ENCODE data around the gene MSTO1. TPM values are rescaled to one million over a fixed set of nuclear protein-coding genes. Genes with fewer than 3 reads are reported as not detected.
A peak's percentile ranks its signal among the peaks of the same experiment; 100 is the strongest.
"Not testable (repeated sequence)": the region's sequence is repeated elsewhere in the genome, so short reads cannot be mapped to it uniquely, and the experiment has no call there.

The MSTO1 gene
- total RNA-seq, 5 donors from 2014 or later (not counting 1 experiment from before 2014, with no cell fraction given) = 47.6 to 96.2 (median 92.9) TPM

- WGBS (ENCODE audit: insufficient coverage) = 17% methylated on average over 1 of the region's 6 CpGs
- H3K4me1 Mint-ChIP-seq = peaks cover 0 to 3% (median 2%) of the 10 kb centered on the region in 3 donors
- peak in 3 of 4 experiments; percentile 58 to 74 (median 72) for ATAC-seq (replicated peaks in 1 of 4)
- H3K36me3 ChIP-seq (ENCODE audit: control insufficient read depth in 2 of 2, extremely low read depth in 1 of 2, insufficient read depth in 1 of 2, low read length in 1 of 2) = no peaks in the 10 kb centered on the region
- ChIA-PET CTCF (interaction anchor here (0.6 to 1.2 kb wide), 5 partner anchors 28 to 506 kb away, joined by 3 read pairs; no protein-coding TSS in a partner anchor), POLR2A (interaction anchor here in 1 of 2 donors (0.6 kb wide), 1 partner anchor 243 kb away, joined by 3 read pairs; no protein-coding TSS in a partner anchor)
- peak in 13 of 35 experiments; percentile 10 to 78 (median 26) for DNase-seq
- H3K27ac ChIP-seq (ENCODE audit: low read length) = no peak overlapping the region
- no peak overlapping the region for H3K4me3 ChIP-seq (ENCODE audit: control insufficient read depth in 1 of 2, extremely low read depth in 1 of 2, low read length in 1 of 2)
- no peaks in the 10 kb centered on the region for H3K36me3 Mint-ChIP-seq
- no peaks in the 10 kb centered on the region for H3K4me1 ChIP-seq (ENCODE audit: control insufficient read depth in 1 of 2, extremely low read depth in 1 of 2, insufficient read depth in 2 of 2, low read length in 2 of 2)
- H3K4me3 Mint-ChIP-seq = no peak overlapping the region
- no peak overlapping the region for H3K27ac Mint-ChIP-seq
- H3K9me3 Mint-ChIP-seq = no peaks in the 10 kb centered on the region
- no peaks in the 10 kb centered on the region for H3K27me3 ChIP-seq (replicated peaks in 1 of 2; ENCODE audit: control insufficient read depth in 2 of 2, extremely low read depth in 1 of 2, insufficient read depth in 2 of 2, low read length in 1 of 2)
- H3K9me3 ChIP-seq = no peaks in the 10 kb centered on the region
- H3K27me3 Mint-ChIP-seq = no peaks in the 10 kb centered on the region
Observed at GRCh38 chr1:155591770-155592169, 18.2 kb upstream of the MSTO1 start.

- DNase-seq; H3K36me3 Mint-ChIP-seq; H3K4me3 ChIP-seq (ENCODE audit: control insufficient read depth in 1 of 2, extremely low read depth in 1 of 2, low read length in 1 of 2); H3K4me1 ChIP-seq (ENCODE audit: control insufficient read depth in 1 of 2, extremely low read depth in 1 of 2, insufficient read depth in 2 of 2, low read length in 2 of 2); H3K9me3 ChIP-seq; H3K36me3 ChIP-seq (ENCODE audit: control insufficient read depth in 2 of 2, extremely low read depth in 1 of 2, insufficient read depth in 1 of 2, low read length in 1 of 2); H3K27ac Mint-ChIP-seq; H3K9me3 Mint-ChIP-seq; H3K27me3 Mint-ChIP-seq; H3K27me3 ChIP-seq (replicated peaks in 1 of 2; ENCODE audit: control insufficient read depth in 2 of 2, extremely low read depth in 1 of 2, insufficient read depth in 2 of 2, low read length in 1 of 2); H3K4me3 Mint-ChIP-seq; ATAC-seq (replicated peaks in 1 of 4); H3K27ac ChIP-seq (ENCODE audit: low read length): not testable (repeated sequence)
- WGBS (ENCODE audit: insufficient coverage) = no CpG with 5 or more reads among the region's 3 CpGs
- H3K4me1 Mint-ChIP-seq = peaks cover 9 to 13% (median 13%) of the 10 kb centered on the region in 3 donors
- ChIA-PET POLR2A (interaction anchor here in 1 of 2 donors (0.7 kb wide), 1 partner anchor 22 kb away, joined by 5 read pairs; no protein-coding TSS in a partner anchor), CTCF (interaction anchor here in 1 of 2 donors (0.6 to 0.7 kb wide), 2 partner anchors 470 to 1569 kb away, joined by 3 read pairs; no protein-coding TSS in a partner anchor)
Observed at GRCh38 chr1:155595877-155596474, 14.0 kb upstream of the MSTO1 start.

GRCh38 chr1:155596864-155597263 lies 13.2 kb upstream of the MSTO1 start:
- H3K27me3 ChIP-seq (replicated peaks in 1 of 2; ENCODE audit: control insufficient read depth in 2 of 2, extremely low read depth in 1 of 2, insufficient read depth in 2 of 2, low read length in 1 of 2) = no peaks in the 10 kb centered on the region
- no peaks in the 10 kb centered on the region for H3K36me3 Mint-ChIP-seq
- no peak overlapping the region for H3K27ac ChIP-seq (ENCODE audit: low read length)
- no peak overlapping the region for H3K4me3 Mint-ChIP-seq
- H3K4me1 Mint-ChIP-seq = peaks cover 9 to 13% (median 13%) of the 10 kb centered on the region in 3 donors
- H3K36me3 ChIP-seq (ENCODE audit: control insufficient read depth in 2 of 2, extremely low read depth in 1 of 2, insufficient read depth in 1 of 2, low read length in 1 of 2) = no peaks in the 10 kb centered on the region
- ChIA-PET CTCF (no interaction called here), POLR2A (no interaction called here)
- no peak overlapping the region for H3K4me3 ChIP-seq (ENCODE audit: control insufficient read depth in 1 of 2, extremely low read depth in 1 of 2, low read length in 1 of 2)
- no peak overlapping the region for H3K27ac Mint-ChIP-seq
- H3K27me3 Mint-ChIP-seq = peaks cover 0 to 1% of the 10 kb centered on the region in 2 donors
- H3K9me3 ChIP-seq = no peaks in the 10 kb centered on the region
- no peak for DNase-seq
- H3K9me3 Mint-ChIP-seq = no peaks in the 10 kb centered on the region
- ATAC-seq (replicated peaks in 1 of 4) = no peak
- WGBS (ENCODE audit: insufficient coverage) = 100% methylated on average over 3 of the region's 5 CpGs
- peaks cover under 1 to 4% of the 10 kb centered on the region in 2 experiments for H3K4me1 ChIP-seq (ENCODE audit: control insufficient read depth in 1 of 2, extremely low read depth in 1 of 2, insufficient read depth in 2 of 2, low read length in 2 of 2)

- DNase-seq (peak in 14 of 35 experiments; percentile 1 to 37 (median 8)), ATAC-seq (replicated peaks in 1 of 4) (peak; percentile 79 to 88 (median 86))
- peaks cover 2 to 4% of the 10 kb centered on the region in 2 experiments for H3K4me1 ChIP-seq (ENCODE audit: control insufficient read depth in 1 of 2, extremely low read depth in 1 of 2, insufficient read depth in 2 of 2, low read length in 2 of 2)
- Mint-ChIP-seq H3K27me3 (peaks cover 0 to 1% of the 10 kb centered on the region in 2 donors), H3K9me3 (no peaks in the 10 kb centered on the region), H3K36me3 (no peaks in the 10 kb centered on the region), H3K4me3 (peak overlapping the region; percentile 74 to 77 (median 76)), H3K27ac (peak overlapping the region; percentile 90), H3K4me1 (peaks cover 9 to 11% (median 11%) of the 10 kb centered on the region in 3 donors)
- no peak overlapping the region for H3K27ac ChIP-seq (ENCODE audit: low read length)
- POLR2A ChIA-PET = interaction anchor here in 1 of 2 donors (0.6 kb wide), 1 partner anchor 30 kb away, joined by 3 read pairs; no protein-coding TSS in a partner anchor
- no peaks in the 10 kb centered on the region for H3K36me3 ChIP-seq (ENCODE audit: control insufficient read depth in 2 of 2, extremely low read depth in 1 of 2, insufficient read depth in 1 of 2, low read length in 1 of 2)
- H3K9me3 ChIP-seq = no peaks in the 10 kb centered on the region
- CTCF ChIA-PET = no interaction called here
- 35% methylated on average over 8 of the region's 12 CpGs for WGBS (ENCODE audit: insufficient coverage)
- no peaks in the 10 kb centered on the region for H3K27me3 ChIP-seq (replicated peaks in 1 of 2; ENCODE audit: control insufficient read depth in 2 of 2, extremely low read depth in 1 of 2, insufficient read depth in 2 of 2, low read length in 1 of 2)
- H3K4me3 ChIP-seq (ENCODE audit: control insufficient read depth in 1 of 2, extremely low read depth in 1 of 2, low read length in 1 of 2) = peak overlapping the region; percentile 17 to 47
Observed at GRCh38 chr1:155598842-155599331, 11.1 kb upstream of the MSTO1 start.

GRCh38 chr1:155599828-155600572 lies 10.0 kb upstream of the MSTO1 start:
- H3K27me3 Mint-ChIP-seq; H3K4me3 Mint-ChIP-seq; H3K27ac Mint-ChIP-seq; H3K4me1 ChIP-seq (ENCODE audit: control insufficient read depth in 1 of 2, extremely low read depth in 1 of 2, insufficient read depth in 2 of 2, low read length in 2 of 2); H3K9me3 ChIP-seq; ATAC-seq (replicated peaks in 1 of 4); H3K36me3 Mint-ChIP-seq; H3K4me3 ChIP-seq (ENCODE audit: control insufficient read depth in 1 of 2, extremely low read depth in 1 of 2, low read length in 1 of 2); CTCF ChIA-PET; H3K27ac ChIP-seq (ENCODE audit: low read length); DNase-seq; H3K27me3 ChIP-seq (replicated peaks in 1 of 2; ENCODE audit: control insufficient read depth in 2 of 2, extremely low read depth in 1 of 2, insufficient read depth in 2 of 2, low read length in 1 of 2); H3K9me3 Mint-ChIP-seq; H3K36me3 ChIP-seq (ENCODE audit: control insufficient read depth in 2 of 2, extremely low read depth in 1 of 2, insufficient read depth in 1 of 2, low read length in 1 of 2): not testable (repeated sequence)
- POLR2A ChIA-PET = interaction anchor here in 1 of 2 donors (0.7 kb wide), 1 partner anchor 37 kb away, joined by 4 read pairs; no protein-coding TSS in a partner anchor
- 42% methylated on average over 3 of the region's 12 CpGs for WGBS (ENCODE audit: insufficient coverage)
- peaks cover 9 to 11% (median 11%) of the 10 kb centered on the region in 3 donors for H3K4me1 Mint-ChIP-seq

DNA sequence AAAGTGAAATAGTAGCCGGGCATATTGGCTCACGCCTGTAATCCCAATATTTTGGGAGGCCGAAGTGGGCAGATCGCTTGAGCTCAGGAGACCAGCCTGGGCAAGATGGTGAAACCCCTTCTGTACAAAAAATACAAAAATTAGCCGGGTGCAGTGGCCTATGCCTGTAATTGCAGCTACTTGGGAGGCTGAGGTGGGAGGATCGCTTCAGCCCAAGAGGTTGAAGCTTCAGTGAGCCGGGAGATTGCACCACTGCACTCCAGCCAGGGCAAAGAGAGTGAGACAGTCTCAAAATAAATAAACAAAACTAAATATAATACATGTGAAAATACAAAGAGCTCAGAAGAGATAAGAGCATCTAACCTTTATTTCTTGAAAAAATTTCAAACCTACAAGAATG lies 2.3 kb upstream of the MSTO1 start:
- no CpG with 5 or more reads among the region's 7 CpGs for WGBS (ENCODE audit: insufficient coverage)
- Mint-ChIP-seq H3K27ac (no peak overlapping the region), H3K36me3 (peaks cover 5% of the 10 kb centered on the region), H3K4me3 (no peak overlapping the region), H3K27me3 (no peaks in the 10 kb centered on the region), H3K4me1 (peaks cover 5 to 6% (median 6%) of the 10 kb centered on the region in 3 donors), H3K9me3 (no peaks in the 10 kb centered on the region)
- ATAC-seq (replicated peaks in 1 of 4) = no peak
- no peak for DNase-seq
- Histone ChIP-seq H3K4me3 (ENCODE audit: control insufficient read depth in 1 of 2, extremely low read depth in 1 of 2, low read length in 1 of 2) (no peak overlapping the region), H3K27ac (ENCODE audit: low read length) (no peak overlapping the region), H3K27me3 (replicated peaks in 1 of 2; ENCODE audit: control insufficient read depth in 2 of 2, extremely low read depth in 1 of 2, insufficient read depth in 2 of 2, low read length in 1 of 2) (no peaks in the 10 kb centered on the region), H3K9me3 (no peaks in the 10 kb centered on the region), H3K36me3 (ENCODE audit: control insufficient read depth in 2 of 2, extremely low read depth in 1 of 2, insufficient read depth in 1 of 2, low read length in 1 of 2) (peaks cover under 1 to 4% of the 10 kb centered on the region in 2 donors), H3K4me1 (ENCODE audit: control insufficient read depth in 1 of 2, extremely low read depth in 1 of 2, insufficient read depth in 2 of 2, low read length in 2 of 2) (peaks cover 3 to 4% of the 10 kb centered on the region in 2 experiments)
- ChIA-PET POLR2A (interaction anchor here (0.5 to 0.7 kb wide), 3 partner anchors 94 to 310 kb away, joined by 3 to 5 read pairs (median 3); no protein-coding TSS in a partner anchor), CTCF (interaction anchor here in 1 of 2 donors (0.6 kb wide), 1 partner anchor 44 kb away, joined by 3 read pairs; no protein-coding TSS in a partner anchor)

Data from T-cell (primary cell).